Parathyroid adenoma (tissue), 2 donors: ENCODE data around the gene MBOAT1.
A peak's percentile ranks its signal among the peaks of the same experiment; 100 is the strongest.

ENCODE experiments used
- H2AFZ ChIP-seq: fragments of 300-600 bp; sonication (generic); one replicate; pipeline ENCODE4 v1.7.0; 2017; ENCODE audit warnings: antibody characterized with exemption, mild to moderate bottlenecking
- H3K27ac ChIP-seq: fragments of 300-600 bp; sonication (generic); one replicate; pipeline ENCODE4 v1.7.0; 2017
- H3K27me3 ChIP-seq: fragments of 300-600 bp; sonication (generic); one replicate; pipeline ENCODE4 v1.7.0; 2017; ENCODE audit warnings: low read length; ENCODE audit not compliant: control insufficient read depth, insufficient read depth
- H3K36me3 ChIP-seq: fragments of 300-600 bp; sonication (generic); one replicate; pipeline ENCODE4 v1.7.0; 2017; ENCODE audit warnings: low read length; ENCODE audit not compliant: control insufficient read depth, insufficient read depth
- H3K4me1 ChIP-seq: fragments of 300-600 bp; sonication (generic); one replicate; pipeline ENCODE4 v1.7.0; 2017; ENCODE audit warnings: control low read depth
- H3K4me2 ChIP-seq: fragments of 300-600 bp; sonication (generic); one replicate; pipeline ENCODE4 v1.7.0; 2017; ENCODE audit warnings: low read length
- H3K4me3 ChIP-seq: fragments of 300-600 bp; sonication (generic); one replicate; pipeline ENCODE4 v1.7.0; 2017; ENCODE audit warnings: low read depth, low read length
- H3K79me2 ChIP-seq: fragments of 300-600 bp; sonication (generic); one replicate; pipeline ENCODE4 v1.7.0; 2017; ENCODE audit warnings: control low read depth
- H3K9ac ChIP-seq: fragments of 300-600 bp; sonication (generic); one replicate; pipeline ENCODE4 v1.7.0; 2017; ENCODE audit warnings: mild to moderate bottlenecking
- H3K9me3 ChIP-seq: fragments of 300-600 bp; sonication (generic); one replicate; pipeline ENCODE4 v1.7.0; 2017; ENCODE audit warnings: low read length; ENCODE audit not compliant: control insufficient read depth
- TF ChIP-seq, protein P1 (sequence below): fragments of 300-600 bp; sonication (generic); IDR thresholded peaks from one replicate; pipeline ENCODE4 v1.7.0; 2017; ENCODE audit warnings: antibody characterized with exemption, mild to moderate bottlenecking
- donor health status: primary hyperparathyroidism.

MBOAT1 gene

DNA sequence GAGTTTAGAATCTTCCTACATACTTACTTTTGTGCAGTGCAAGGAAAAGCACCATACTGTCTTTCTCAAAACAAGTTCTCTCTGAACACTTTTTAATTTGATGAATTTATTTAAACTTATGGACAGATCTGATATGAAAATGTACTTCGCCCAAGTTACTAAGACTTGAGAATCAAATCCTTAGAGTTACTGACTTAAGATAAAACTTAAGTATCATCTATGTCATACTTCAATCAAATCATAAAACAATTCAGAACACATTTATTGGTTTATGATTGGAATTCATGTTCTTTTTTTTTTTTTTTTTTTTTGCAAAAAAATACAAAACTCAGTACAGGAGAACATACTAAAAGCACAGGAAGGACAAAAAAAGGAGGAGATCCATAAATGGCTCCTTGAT lies 77.7 kb downstream of the MBOAT1 start:
- Histone ChIP-seq H3K9me3 (no peaks in the 10 kb centered on the region), H3K36me3 (no peaks in the 10 kb centered on the region), H3K27me3 (no peaks in the 10 kb centered on the region), H3K4me2 (no peak overlapping the region), H3K4me1 (no peaks in the 10 kb centered on the region), H3K4me3 (no peak overlapping the region), H3K79me2 (no peaks in the 10 kb centered on the region), H3K9ac (no peak overlapping the region), H3K27ac (no peak overlapping the region), H2AFZ (no peak overlapping the region)
- TF ChIP-seq, protein P1, sequence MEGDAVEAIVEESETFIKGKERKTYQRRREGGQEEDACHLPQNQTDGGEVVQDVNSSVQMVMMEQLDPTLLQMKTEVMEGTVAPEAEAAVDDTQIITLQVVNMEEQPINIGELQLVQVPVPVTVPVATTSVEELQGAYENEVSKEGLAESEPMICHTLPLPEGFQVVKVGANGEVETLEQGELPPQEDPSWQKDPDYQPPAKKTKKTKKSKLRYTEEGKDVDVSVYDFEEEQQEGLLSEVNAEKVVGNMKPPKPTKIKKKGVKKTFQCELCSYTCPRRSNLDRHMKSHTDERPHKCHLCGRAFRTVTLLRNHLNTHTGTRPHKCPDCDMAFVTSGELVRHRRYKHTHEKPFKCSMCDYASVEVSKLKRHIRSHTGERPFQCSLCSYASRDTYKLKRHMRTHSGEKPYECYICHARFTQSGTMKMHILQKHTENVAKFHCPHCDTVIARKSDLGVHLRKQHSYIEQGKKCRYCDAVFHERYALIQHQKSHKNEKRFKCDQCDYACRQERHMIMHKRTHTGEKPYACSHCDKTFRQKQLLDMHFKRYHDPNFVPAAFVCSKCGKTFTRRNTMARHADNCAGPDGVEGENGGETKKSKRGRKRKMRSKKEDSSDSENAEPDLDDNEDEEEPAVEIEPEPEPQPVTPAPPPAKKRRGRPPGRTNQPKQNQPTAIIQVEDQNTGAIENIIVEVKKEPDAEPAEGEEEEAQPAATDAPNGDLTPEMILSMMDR = no peak

DNA sequence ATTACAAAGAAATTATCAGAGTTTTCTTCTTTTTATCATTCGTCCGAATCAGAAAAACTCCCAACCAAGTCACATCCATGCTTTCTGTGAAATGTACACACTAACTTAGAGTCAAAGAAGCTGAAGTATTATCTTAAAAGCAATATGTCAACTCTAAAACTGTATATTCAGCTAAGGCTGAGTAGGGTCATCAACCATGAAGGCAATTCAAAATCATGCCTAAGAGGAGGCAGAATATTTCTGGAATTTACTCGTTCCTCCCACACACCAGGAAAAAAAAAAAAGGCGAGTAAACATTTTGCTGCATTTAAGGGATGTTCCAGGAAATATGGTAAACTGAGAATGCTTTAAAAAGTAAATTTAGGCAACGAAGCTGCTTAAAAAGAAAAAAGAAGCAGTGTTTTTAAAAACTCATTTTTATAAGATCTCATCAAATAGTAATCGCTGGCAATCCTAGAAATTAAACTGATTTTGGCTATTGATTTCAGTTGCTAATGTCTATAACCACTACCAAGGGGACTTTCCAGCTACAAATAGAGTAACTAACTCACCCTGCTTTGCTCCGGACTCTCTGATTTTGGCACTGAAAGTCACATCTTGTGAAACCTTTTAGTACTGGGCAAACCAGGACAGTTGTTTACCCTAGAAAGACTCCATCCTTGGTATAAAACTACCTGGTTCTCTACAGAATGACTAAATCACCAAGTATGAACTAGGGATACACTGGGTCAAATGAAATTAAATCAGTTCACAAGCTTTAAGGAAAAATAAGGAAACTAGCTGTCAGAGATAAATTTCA lies 82.8 kb downstream of the MBOAT1 start:
- H3K4me1 ChIP-seq = no peaks in the 10 kb centered on the region
- no peaks in the 10 kb centered on the region for H3K79me2 ChIP-seq
- no peaks in the 10 kb centered on the region for H3K36me3 ChIP-seq
- no peak overlapping the region for H3K27ac ChIP-seq
- no peak overlapping the region for H3K4me3 ChIP-seq
- no peaks in the 10 kb centered on the region for H3K27me3 ChIP-seq
- H3K9me3 ChIP-seq = no peaks in the 10 kb centered on the region
- no peak overlapping the region for H3K4me2 ChIP-seq
- no peak overlapping the region for H2AFZ ChIP-seq
- no peak overlapping the region for H3K9ac ChIP-seq
- TF ChIP-seq, protein P1 = no peak

DNA sequence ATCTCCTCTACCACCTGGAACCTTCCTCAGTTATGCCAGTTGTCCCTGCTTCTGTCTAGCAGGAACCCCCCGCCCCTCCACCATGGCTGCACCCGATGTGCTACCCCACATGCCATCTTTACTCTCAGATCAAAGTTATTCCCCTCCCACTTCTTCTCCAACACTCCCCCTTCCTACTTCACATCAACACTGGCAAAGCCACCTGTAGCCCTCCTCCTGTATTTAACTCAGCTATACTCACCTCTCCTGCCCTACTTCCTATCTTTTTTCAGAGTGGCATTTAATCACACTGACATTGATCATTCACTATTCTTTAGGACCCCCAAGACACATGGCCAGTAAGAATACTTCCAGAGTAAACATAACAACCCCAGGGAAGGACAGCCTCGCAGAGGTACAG lies 84.3 kb downstream of the MBOAT1 start:
- H3K9me3 ChIP-seq = no peaks in the 10 kb centered on the region

GRCh38 chr6:20126789-20127653 lies 85.2 kb downstream of the MBOAT1 start:
- Histone ChIP-seq H3K79me2 (no peaks in the 10 kb centered on the region), H3K4me3 (peak overlapping the region; percentile 8), H3K27ac (no peak overlapping the region), H3K4me2 (no peak overlapping the region), H3K36me3 (no peaks in the 10 kb centered on the region), H3K9me3 (no peaks in the 10 kb centered on the region), H3K9ac (no peak overlapping the region), H3K4me1 (no peaks in the 10 kb centered on the region), H2AFZ (peak overlapping the region; percentile 31), H3K27me3 (no peaks in the 10 kb centered on the region)
- TF ChIP-seq, protein P1 = peak; percentile 95

More for the DNA sequence above, 84.3 kb downstream of the MBOAT1 start:
- H3K4me2 ChIP-seq = no peak overlapping the region
- H3K4me1 ChIP-seq = no peaks in the 10 kb centered on the region
- no peaks in the 10 kb centered on the region for H3K79me2 ChIP-seq
- no peak overlapping the region for H3K9ac ChIP-seq
- no peaks in the 10 kb centered on the region for H3K36me3 ChIP-seq
- H3K27ac ChIP-seq = no peak overlapping the region
- H3K4me3 ChIP-seq = no peak overlapping the region
- TF ChIP-seq, protein P1 = no peak
- no peaks in the 10 kb centered on the region for H3K27me3 ChIP-seq
- no peak overlapping the region for H2AFZ ChIP-seq
